GM19240 (cell line): Measurements from ENCODE around the gene CD84.
"Not testable (repeated sequence)": the region's sequence is repeated elsewhere in the genome, so short reads cannot be mapped to it uniquely, and the experiment has no call there.

Experiments
- DNase-seq: peaks from one replicate; pipeline ENCODE4 v3.0.0; 2011; ENCODE audit warnings: low spot score; ENCODE audit not compliant: insufficient read length

Gene CD84

DNA sequence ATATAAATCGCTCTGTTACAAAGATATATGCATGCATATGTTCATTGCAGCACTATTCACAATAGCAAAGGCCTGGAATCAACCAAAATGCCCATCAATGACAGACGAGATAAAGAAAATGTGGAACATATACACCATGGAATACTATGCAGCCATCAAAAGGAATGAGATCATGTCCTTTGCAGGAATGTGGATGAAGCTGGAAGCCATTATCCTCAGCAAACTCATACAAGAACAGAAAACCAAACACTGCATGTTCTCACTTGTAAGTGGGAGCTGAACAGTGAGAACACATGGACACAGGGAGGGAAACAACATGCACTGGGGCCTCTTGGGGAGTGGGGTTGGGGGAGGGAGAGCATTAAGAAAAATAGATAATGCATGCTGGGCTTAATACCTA lies 61.8 kb downstream of the CD84 start:
- DNase-seq, result not testable (repeated sequence)

DNA sequence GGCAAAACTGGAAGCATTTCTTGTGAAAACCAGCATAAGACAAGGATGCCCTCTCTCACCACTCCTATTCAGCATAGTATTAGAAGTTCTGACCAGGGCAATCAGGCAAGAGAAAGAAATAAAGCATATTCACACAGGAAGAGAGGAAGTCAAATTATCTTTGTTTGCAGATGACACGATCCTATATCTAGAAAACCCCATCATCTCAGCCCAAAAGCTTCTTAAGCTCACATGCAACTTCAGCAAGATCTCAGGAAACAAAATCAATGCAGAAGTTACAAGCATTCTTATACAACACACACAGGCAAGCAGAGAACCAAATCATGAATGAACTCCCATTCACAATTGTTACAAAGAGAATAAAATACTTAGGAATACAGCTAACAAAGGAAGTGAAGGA lies 63.4 kb downstream of the CD84 start:
- DNase-seq, result not testable (repeated sequence)

DNA sequence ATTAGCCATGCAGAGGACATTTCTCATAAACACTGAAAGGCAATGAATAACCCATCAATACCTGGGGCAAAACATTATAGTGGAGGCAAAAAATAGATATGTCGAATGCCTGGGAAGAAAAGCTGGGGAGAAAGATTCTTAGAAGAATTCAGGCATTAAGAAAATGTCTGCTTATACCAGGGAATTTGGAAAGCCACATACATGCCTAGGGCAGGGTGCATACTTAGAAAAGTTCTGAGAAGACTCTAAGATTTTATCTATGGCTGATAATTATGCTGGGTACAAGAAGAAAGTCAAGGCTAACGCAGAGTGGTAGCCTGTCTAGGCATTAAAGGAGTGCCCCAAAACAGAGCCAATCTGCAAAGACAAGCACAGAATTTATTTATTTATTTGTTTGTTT lies 74.6 kb downstream of the CD84 start:
- no peak for DNase-seq

DNA sequence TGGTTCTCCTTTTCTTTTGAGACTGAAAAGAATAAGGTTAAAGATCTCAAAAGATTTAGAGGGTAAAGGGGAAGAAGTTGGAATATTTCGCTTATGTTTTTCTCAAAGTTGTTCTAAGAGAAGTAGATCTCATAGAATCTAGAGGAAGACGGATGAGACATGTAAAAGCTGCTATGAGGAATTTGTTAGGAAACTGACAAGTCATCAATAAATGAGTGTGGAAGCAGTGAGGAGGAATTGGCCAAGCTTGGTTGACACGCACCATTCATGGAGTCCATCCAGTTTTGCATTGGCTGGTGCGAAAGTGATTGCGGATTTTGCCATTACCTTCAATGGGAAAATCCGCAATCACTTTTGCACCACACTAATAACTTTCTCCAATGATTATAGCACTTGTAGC lies 76.2 kb downstream of the CD84 start:
- no peak for DNase-seq

DNA sequence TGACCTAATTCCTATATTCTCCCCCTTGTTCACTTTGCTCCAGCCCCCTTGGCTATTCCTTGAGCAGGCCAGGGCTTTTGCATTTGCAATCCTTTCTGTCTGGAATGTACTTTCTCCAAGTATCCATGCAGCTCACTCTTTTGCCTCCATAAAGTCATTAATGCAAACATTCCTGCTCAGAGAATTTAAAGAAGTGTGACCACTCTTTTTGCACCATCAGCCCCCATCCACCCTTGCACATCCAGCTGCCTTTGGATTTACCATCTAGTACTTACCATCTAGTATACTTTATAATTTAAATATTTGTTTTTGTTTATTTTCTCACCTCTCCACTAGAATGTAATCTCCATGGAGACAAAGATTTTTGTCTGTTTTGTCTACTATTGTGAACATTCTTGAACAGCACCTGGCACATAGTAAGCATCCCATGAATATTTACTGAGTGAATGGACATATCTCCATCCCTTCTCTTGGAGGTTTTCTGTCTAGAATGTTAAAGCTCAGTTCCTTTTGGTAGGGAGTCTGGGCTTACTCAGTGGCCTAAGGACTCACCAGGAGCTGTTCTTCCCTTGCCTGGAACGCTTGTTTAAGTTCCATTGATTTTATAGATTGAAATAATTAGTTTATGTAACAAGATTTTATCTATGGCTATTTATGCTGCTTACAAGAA lies 78.8 kb downstream of the CD84 start:
- no peak for DNase-seq

DNA sequence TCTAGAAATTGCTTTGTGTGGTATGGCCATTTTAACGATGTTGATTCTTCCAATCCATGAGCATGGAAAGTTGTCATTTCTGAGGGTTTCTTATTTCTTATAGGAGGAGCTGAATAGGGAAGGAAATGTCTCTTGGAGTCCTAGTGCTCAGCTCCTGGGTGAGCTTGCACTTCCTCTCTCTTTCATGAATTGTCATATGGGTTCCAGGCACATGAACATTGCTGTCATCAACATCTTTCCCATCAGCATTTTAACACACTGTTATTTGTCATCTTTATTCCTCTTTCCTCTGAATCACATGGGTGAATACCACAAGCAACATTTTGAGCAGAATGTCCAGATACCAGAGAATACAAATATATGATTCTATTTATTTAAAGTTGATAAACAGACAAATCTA lies 79.7 kb downstream of the CD84 start:
- DNase-seq, result no peak

DNA sequence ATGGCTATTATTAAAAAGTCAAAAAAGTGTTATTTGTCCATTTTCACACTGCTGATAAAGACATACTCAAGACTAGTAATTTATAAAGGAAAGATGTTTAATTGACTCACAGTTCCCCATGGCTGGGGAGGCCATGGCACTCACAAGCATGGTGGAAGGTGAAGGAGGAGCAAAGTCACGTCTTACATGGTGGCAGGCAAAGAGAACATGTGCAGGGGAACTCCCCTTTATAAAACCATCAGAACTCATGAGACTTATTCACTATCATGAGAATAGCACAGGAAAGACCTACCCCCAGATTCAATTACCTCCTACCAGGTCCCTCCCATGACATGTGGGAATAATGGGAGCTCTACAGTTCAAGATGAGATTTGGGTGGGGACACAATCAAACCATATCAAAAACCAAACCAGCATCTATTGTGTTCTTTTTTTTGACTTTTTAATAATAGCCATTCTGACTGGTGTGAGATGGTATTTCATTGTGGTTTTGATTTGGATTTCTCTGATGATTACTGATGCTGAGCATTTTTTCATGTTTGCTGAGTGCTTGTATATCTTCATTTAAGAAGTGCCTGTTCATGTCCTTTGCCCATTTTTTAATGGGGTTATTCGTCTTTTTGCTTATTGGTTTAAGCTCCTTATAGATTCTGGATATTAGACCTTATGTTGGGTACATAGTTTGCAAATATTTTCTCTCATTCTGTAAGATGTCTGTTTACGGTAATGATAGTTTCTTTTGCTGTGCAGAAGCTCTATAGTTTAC lies 80.8 kb downstream of the CD84 start:
- DNase-seq, result not testable (repeated sequence)

DNA sequence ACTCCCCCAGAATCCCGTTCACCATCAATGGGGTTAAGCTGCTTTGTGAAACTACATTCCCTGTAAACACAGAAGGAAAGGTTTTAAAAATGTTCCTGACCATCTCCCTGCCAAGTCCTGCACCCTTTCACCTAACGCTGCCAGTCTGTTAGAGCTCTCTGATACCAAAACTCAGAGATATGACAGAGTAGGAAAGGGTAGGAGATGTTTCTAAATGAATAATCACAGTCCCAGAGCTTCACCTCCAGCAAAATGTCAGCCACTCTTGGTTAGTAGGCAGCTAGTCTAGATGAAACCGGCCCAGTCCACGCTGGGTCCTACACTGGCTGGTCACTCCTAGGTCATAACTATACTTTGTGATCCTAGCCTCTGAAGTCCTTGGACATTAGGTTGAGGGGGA lies 83.0 kb downstream of the CD84 start:
- no peak for DNase-seq

DNA sequence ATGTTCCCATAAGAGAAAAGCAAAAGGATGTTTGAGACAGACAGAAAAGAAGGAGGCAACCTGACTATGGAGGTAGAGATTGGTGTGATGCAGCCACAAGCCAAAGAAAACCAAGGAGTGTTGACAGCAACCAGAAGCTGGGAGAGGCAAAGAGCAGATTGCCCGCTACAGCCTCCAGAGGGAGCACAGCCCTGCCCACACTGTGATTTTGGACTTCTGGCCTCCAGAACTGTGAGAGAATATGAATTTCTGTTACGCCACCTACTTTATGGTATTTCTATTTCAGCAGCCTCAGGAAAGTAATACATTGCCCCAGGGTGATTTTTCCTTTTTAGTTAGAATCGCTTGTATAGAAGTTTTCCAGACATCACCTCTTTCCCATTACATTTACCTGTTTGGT lies 84.7 kb downstream of the CD84 start:
- DNase-seq, result no peak

DNA sequence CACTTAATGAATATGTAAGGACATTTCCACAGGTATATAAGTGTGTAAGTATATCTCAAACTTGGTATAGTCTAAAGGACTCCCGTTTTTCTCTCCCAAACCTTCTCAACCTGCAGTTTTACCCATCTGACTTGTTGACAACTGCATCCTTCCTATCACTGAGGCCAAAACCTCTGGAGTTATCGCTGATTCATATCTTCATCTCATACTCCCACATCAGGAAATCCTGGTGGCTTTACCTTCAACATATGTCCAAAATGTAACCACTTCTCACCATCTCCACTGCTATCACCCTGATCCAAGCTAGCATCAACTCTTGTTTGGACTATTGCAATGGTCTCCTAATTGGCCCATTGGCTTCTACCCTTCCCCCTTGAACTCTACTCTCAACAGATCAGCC lies 86.7 kb downstream of the CD84 start:
- DNase-seq, result no peak

DNA sequence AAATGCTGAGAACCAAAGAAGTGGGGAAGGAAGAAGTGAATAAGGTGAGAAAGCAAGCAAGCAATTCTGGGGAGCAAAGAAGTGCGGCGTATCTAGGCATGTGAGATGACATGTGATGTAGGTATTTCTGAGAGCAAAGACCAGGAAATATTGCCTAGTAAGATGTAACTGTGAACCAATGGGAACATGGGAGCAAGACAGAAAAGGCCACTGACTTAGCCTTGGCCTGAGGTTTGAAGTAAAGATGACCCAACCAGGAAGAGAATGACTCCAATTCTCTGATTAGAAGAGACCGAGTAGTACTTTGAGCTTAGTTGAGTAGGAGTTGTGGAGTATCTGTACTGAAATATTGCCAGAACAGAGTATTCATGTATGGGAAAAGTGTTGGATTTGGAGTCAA lies 87.3 kb downstream of the CD84 start:
- DNase-seq, result no peak
